Measurements from ENCODE around the gene PTPRC.

PTPRC gene

DNA sequence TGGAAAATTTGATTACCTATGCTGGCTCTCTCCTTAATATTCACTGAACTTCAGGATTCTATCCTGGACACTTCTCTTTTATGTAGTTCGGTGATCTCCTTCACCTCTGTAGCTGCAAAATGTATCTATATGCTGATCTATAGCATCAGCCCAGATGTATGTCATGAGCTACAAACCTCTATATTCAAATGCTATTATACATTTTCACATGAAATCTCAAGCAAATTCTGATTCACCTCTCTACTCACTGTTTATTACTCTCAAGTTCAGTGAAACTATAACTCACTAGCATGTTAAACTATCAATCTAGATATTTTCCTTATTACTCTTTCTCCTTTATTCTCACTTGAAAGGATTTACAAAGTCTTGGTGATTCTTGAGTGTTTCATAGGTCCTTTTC, 52.2 kb downstream of the PTPRC start:
- no peak for TF ChIP-seq CEBPB (IDR thresholded peaks at IDR 0.05)
- no peak for TF ChIP-seq MAX (IDR thresholded peaks at IDR 0.05)
- TF ChIP-seq YY1 (IDR thresholded peaks at IDR 0.05; ENCODE audit: low read depth): no peak
- no peak for TF ChIP-seq NFIC (IDR thresholded peaks at IDR 0.05)
- no peak for TF ChIP-seq ZBTB7A (IDR thresholded peaks at IDR 0.05; ENCODE audit: low read depth)
- no peak for TF ChIP-seq TAF1 (IDR thresholded peaks at IDR 0.05; ENCODE audit: low read depth)
- TF ChIP-seq FOXM1 (IDR thresholded peaks at IDR 0.05; ENCODE audit: borderline replicate concordance, low read depth): no peak
- no peak for TF ChIP-seq RAD21 (IDR thresholded peaks at IDR 0.05; ENCODE audit: low read depth)
- TF ChIP-seq USF1 (IDR thresholded peaks at IDR 0.05): no peak
- no peak for TF ChIP-seq EP300 (IDR thresholded peaks at IDR 0.05; ENCODE audit: borderline replicate concordance)
- no peak for TF ChIP-seq CREB1 (IDR thresholded peaks at IDR 0.05; ENCODE audit: low read depth)
- TF ChIP-seq TCF12 (IDR thresholded peaks at IDR 0.05; ENCODE audit: low read depth): no peak
- no peak for TF ChIP-seq TEAD4 (IDR thresholded peaks at IDR 0.05)

DNA sequence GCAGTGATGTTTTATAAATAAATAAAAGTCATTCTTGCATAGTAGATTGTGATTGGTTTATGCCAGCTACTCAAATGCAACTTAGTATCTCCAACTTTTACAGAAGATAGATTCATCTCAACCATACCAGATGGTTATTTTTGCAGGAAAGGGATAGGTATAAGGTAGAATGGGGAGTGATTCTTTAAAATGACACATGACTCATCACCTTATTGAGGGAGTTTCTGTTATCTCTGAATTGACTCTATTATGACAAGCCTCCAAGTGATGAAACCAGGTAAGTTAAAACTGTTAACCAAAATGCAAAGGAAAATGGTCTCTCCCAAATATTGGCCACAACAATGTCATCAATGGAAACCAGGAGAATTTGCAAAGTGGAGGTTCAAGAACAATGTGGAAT, 54.5 kb downstream of the PTPRC start:
- no peak for TF ChIP-seq YY1 (IDR thresholded peaks at IDR 0.05; ENCODE audit: low read depth)
- TF ChIP-seq ZBTB7A (IDR thresholded peaks at IDR 0.05; ENCODE audit: low read depth): no peak
- no peak for TF ChIP-seq RAD21 (IDR thresholded peaks at IDR 0.05; ENCODE audit: low read depth)
- no peak for TF ChIP-seq FOXM1 (IDR thresholded peaks at IDR 0.05; ENCODE audit: borderline replicate concordance, low read depth)
- TF ChIP-seq USF1 (IDR thresholded peaks at IDR 0.05): no peak
- TF ChIP-seq NFIC (IDR thresholded peaks at IDR 0.05): no peak
- no peak for TF ChIP-seq TCF12 (IDR thresholded peaks at IDR 0.05; ENCODE audit: low read depth)
- no peak for TF ChIP-seq CREB1 (IDR thresholded peaks at IDR 0.05; ENCODE audit: low read depth)
- TF ChIP-seq MAX (IDR thresholded peaks at IDR 0.05): no peak
- no peak for TF ChIP-seq TAF1 (IDR thresholded peaks at IDR 0.05; ENCODE audit: low read depth)
- no peak for TF ChIP-seq EP300 (IDR thresholded peaks at IDR 0.05; ENCODE audit: borderline replicate concordance)
- TF ChIP-seq EGR1 (IDR thresholded peaks at IDR 0.05): no peak
- TF ChIP-seq, protein P1, sequence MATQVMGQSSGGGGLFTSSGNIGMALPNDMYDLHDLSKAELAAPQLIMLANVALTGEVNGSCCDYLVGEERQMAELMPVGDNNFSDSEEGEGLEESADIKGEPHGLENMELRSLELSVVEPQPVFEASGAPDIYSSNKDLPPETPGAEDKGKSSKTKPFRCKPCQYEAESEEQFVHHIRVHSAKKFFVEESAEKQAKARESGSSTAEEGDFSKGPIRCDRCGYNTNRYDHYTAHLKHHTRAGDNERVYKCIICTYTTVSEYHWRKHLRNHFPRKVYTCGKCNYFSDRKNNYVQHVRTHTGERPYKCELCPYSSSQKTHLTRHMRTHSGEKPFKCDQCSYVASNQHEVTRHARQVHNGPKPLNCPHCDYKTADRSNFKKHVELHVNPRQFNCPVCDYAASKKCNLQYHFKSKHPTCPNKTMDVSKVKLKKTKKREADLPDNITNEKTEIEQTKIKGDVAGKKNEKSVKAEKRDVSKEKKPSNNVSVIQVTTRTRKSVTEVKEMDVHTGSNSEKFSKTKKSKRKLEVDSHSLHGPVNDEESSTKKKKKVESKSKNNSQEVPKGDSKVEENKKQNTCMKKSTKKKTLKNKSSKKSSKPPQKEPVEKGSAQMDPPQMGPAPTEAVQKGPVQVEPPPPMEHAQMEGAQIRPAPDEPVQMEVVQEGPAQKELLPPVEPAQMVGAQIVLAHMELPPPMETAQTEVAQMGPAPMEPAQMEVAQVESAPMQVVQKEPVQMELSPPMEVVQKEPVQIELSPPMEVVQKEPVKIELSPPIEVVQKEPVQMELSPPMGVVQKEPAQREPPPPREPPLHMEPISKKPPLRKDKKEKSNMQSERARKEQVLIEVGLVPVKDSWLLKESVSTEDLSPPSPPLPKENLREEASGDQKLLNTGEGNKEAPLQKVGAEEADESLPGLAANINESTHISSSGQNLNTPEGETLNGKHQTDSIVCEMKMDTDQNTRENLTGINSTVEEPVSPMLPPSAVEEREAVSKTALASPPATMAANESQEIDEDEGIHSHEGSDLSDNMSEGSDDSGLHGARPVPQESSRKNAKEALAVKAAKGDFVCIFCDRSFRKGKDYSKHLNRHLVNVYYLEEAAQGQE (IDR thresholded peaks at IDR 0.05; ENCODE audit: low read depth): no peak
- TF ChIP-seq CEBPB (IDR thresholded peaks at IDR 0.05): no peak
- TF ChIP-seq TEAD4 (IDR thresholded peaks at IDR 0.05): no peak

DNA sequence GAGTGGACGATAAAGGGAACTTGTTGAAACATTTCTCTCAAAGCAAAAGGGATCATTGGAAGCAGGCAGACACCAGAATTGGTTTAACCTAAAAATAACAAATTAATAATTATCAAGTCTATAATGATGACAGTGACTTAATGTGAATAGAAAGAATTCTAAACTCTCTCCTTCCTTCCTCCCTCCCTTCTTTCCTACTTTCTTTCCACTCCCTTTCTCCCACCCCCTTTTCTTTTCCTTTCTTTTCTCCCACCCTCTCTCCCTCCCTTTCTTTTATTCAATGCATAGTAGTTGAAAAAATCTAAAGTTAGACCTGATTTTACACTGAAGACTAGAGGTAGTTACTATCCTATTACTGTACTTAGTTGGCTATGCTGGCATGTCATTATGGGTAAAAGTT, 55.7 kb downstream of the PTPRC start:
- TF ChIP-seq MAX (IDR thresholded peaks at IDR 0.05): no peak
- TF ChIP-seq CREB1 (IDR thresholded peaks at IDR 0.05; ENCODE audit: low read depth): no peak
- TF ChIP-seq USF1 (IDR thresholded peaks at IDR 0.05): no peak
- TF ChIP-seq YY1 (IDR thresholded peaks at IDR 0.05; ENCODE audit: low read depth): no peak
- no peak for TF ChIP-seq TEAD4 (IDR thresholded peaks at IDR 0.05)
- TF ChIP-seq TCF12 (IDR thresholded peaks at IDR 0.05; ENCODE audit: low read depth): no peak
- no peak for TF ChIP-seq NFIC (IDR thresholded peaks at IDR 0.05)

- no peak for TF ChIP-seq EP300 (IDR thresholded peaks at IDR 0.05; ENCODE audit: borderline replicate concordance)
- no peak for TF ChIP-seq FOXM1 (IDR thresholded peaks at IDR 0.05; ENCODE audit: borderline replicate concordance, low read depth)
- TF ChIP-seq MAX (IDR thresholded peaks at IDR 0.05): no peak
- TF ChIP-seq TAF1 (IDR thresholded peaks at IDR 0.05; ENCODE audit: low read depth): no peak
- no peak for TF ChIP-seq CEBPB (IDR thresholded peaks at IDR 0.05)
- no peak for TF ChIP-seq ZBTB7A (IDR thresholded peaks at IDR 0.05; ENCODE audit: low read depth)
These were observed 57.4 kb downstream of the PTPRC start for GRCh38 chr1:198696211-198696610.

GRCh38 chr1:198699167-198700015, 60.6 kb downstream of the PTPRC start:
- TF ChIP-seq TAF1 (IDR thresholded peaks at IDR 0.05; ENCODE audit: low read depth) (no peak), CEBPB (IDR thresholded peaks at IDR 0.05) (no peak), CREB1 (IDR thresholded peaks at IDR 0.05; ENCODE audit: low read depth) (no peak), TEAD4 (IDR thresholded peaks at IDR 0.05) (no peak), MAX (IDR thresholded peaks at IDR 0.05) (no peak), RAD21 (IDR thresholded peaks at IDR 0.05; ENCODE audit: low read depth) (no peak), ZBTB7A (IDR thresholded peaks at IDR 0.05; ENCODE audit: low read depth) (no peak), NFIC (IDR thresholded peaks at IDR 0.05) (no peak), USF1 (IDR thresholded peaks at IDR 0.05) (no peak)

GRCh38 chr1:198700016-198700392, 61.2 kb downstream of the PTPRC start:
- TF ChIP-seq, protein P1 (IDR thresholded peaks at IDR 0.05; ENCODE audit: low read depth): no peak
- TF ChIP-seq RAD21 (IDR thresholded peaks at IDR 0.05; ENCODE audit: low read depth) (no peak), TEAD4 (IDR thresholded peaks at IDR 0.05) (no peak), NFIC (IDR thresholded peaks at IDR 0.05) (no peak), TAF1 (IDR thresholded peaks at IDR 0.05; ENCODE audit: low read depth) (no peak), FOXM1 (IDR thresholded peaks at IDR 0.05; ENCODE audit: borderline replicate concordance, low read depth) (no peak), CEBPB (IDR thresholded peaks at IDR 0.05) (no peak), CREB1 (IDR thresholded peaks at IDR 0.05; ENCODE audit: low read depth) (no peak), MAX (IDR thresholded peaks at IDR 0.05) (no peak), EP300 (IDR thresholded peaks at IDR 0.05; ENCODE audit: borderline replicate concordance) (no peak), USF1 (IDR thresholded peaks at IDR 0.05) (no peak), EGR1 (IDR thresholded peaks at IDR 0.05) (no peak), YY1 (IDR thresholded peaks at IDR 0.05; ENCODE audit: low read depth) (no peak), ZBTB7A (IDR thresholded peaks at IDR 0.05; ENCODE audit: low read depth) (no peak), TCF12 (IDR thresholded peaks at IDR 0.05; ENCODE audit: low read depth) (no peak)

Data from Ishikawa (cell line).